ENCODE measurements around the gene FCHSD2.

The FCHSD2 gene

GRCh38 chr11:72974487-72975205, 167.5 kb downstream of the FCHSD2 start:
- CTCF ChIA-PET, result interaction anchor here (0.6 to 0.7 kb wide), 2 partner anchors 13 to 201 kb away, joined by 3 read pairs; no protein-coding TSS in a partner anchor

GRCh38 chr11:72972496-72973128, 169.5 kb downstream of the FCHSD2 start:
- no peak for TF ChIP-seq AEBP2 (tag by site-specific recombination; IDR thresholded peaks at IDR 0.05; ENCODE audit: borderline replicate concordance)
- TF ChIP-seq ZNF138 (tag by site-specific recombination; IDR thresholded peaks at IDR 0.05; ENCODE audit: borderline replicate concordance), result no peak
- Histone ChIP-seq H3K36me3 (ENCODE audit: control insufficient read depth in 2 of 2, insufficient read depth in 1 of 2, low read length in 2 of 2) (no peaks in the 10 kb centered on the region), H3K27ac (ENCODE audit: extremely low read depth, low read depth, low read length) (no peak overlapping the region), H3K9me3 (ENCODE audit: control insufficient read depth, insufficient read depth, low read depth, low read length) (no peaks in the 10 kb centered on the region), H3K4me1 (ENCODE audit: control insufficient read depth, insufficient read depth, low read length) (no peaks in the 10 kb centered on the region), H3K4me3 (ENCODE audit: low read depth, low read length) (no peak overlapping the region)
- POLR2A ChIA-PET, result no interaction called here
- CTCF ChIA-PET, result interaction anchor here (1.0 kb wide), 1 partner anchor 48 kb away, joined by 7 read pairs; no protein-coding TSS in a partner anchor

More at GRCh38 chr11:72974487-72975205, 167.5 kb downstream of the FCHSD2 start:
- Histone ChIP-seq H3K4me3 (ENCODE audit: low read depth, low read length) (no peak overlapping the region), H3K4me1 (ENCODE audit: control insufficient read depth, insufficient read depth, low read length) (no peaks in the 10 kb centered on the region), H3K36me3 (ENCODE audit: control insufficient read depth in 2 of 2, insufficient read depth in 1 of 2, low read length in 2 of 2) (no peaks in the 10 kb centered on the region), H3K27ac (ENCODE audit: extremely low read depth, low read depth, low read length) (no peak overlapping the region), H3K9me3 (ENCODE audit: control insufficient read depth, insufficient read depth, low read depth, low read length) (no peaks in the 10 kb centered on the region)
- TF ChIP-seq ZBTB6 (tag by site-specific recombination; IDR thresholded peaks at IDR 0.05) (no peak), ZNF626 (tag by site-specific recombination; IDR thresholded peaks at IDR 0.05) (no peak)
- POLR2A ChIA-PET, result no interaction called here

- POLR2A ChIA-PET, result no interaction called here
- Histone ChIP-seq H3K4me3 (ENCODE audit: low read depth, low read length) (no peak overlapping the region), H3K27ac (ENCODE audit: extremely low read depth, low read depth, low read length) (no peak overlapping the region), H3K36me3 (ENCODE audit: control insufficient read depth in 2 of 2, insufficient read depth in 1 of 2, low read length in 2 of 2) (no peaks in the 10 kb centered on the region), H3K4me1 (ENCODE audit: control insufficient read depth, insufficient read depth, low read length) (no peaks in the 10 kb centered on the region), H3K9me3 (ENCODE audit: control insufficient read depth, insufficient read depth, low read depth, low read length) (no peaks in the 10 kb centered on the region)
- TF ChIP-seq PRDM6 (tag by site-specific recombination; IDR thresholded peaks at IDR 0.05) (peak; percentile 70), INSM2 (tag by site-specific recombination; IDR thresholded peaks at IDR 0.05) (no peak)
- CTCF ChIA-PET, result no interaction called here
Observed at GRCh38 chr11:72971192-72971967, 170.7 kb downstream of the FCHSD2 start.

- no peaks in the 10 kb centered on the region for H3K9me3 ChIP-seq (ENCODE audit: control insufficient read depth, insufficient read depth, low read depth, low read length)
- no peaks in the 10 kb centered on the region for H3K4me1 ChIP-seq (ENCODE audit: control insufficient read depth, insufficient read depth, low read length)
- H3K36me3 ChIP-seq (ENCODE audit: control insufficient read depth in 2 of 2, insufficient read depth in 1 of 2, low read length in 2 of 2), result no peaks in the 10 kb centered on the region
- CTCF ChIA-PET, result interaction anchor here (0.6 kb wide), 1 partner anchor 241 kb away, joined by 3 read pairs; no protein-coding TSS in a partner anchor
- H3K4me3 ChIP-seq (ENCODE audit: low read depth, low read length), result no peak overlapping the region
- POLR2A ChIA-PET, result no interaction called here
- H3K27ac ChIP-seq (ENCODE audit: extremely low read depth, low read depth, low read length), result no peak overlapping the region
- no peak for TF ChIP-seq ZNF112 (tag by site-specific recombination; IDR thresholded peaks at IDR 0.05)
- TF ChIP-seq ZBTB7A (tag by site-specific recombination; IDR thresholded peaks at IDR 0.05; ENCODE audit: low read depth), result no peak
- TF ChIP-seq ZNF692 (tag by site-specific recombination; IDR thresholded peaks at IDR 0.05), result no peak
- TF ChIP-seq ZNF24 (tag by site-specific recombination; IDR thresholded peaks at IDR 0.05), result no peak
- no peak for TF ChIP-seq ZNF138 (tag by site-specific recombination; IDR thresholded peaks at IDR 0.05; ENCODE audit: borderline replicate concordance)
- TF ChIP-seq ZNF837 (tag by site-specific recombination; IDR thresholded peaks at IDR 0.05), result no peak
- no peak for TF ChIP-seq ZNF449 (tag by site-specific recombination; IDR thresholded peaks at IDR 0.05)
Observed at GRCh38 chr11:72970557-72971118, 171.5 kb downstream of the FCHSD2 start.

Measured in HEK293 (cell line).